HEK293 (cell line): ENCODE data around the gene C2orf76.

Source experiments
- CTCF ChIA-PET: fragments of 350-600 bp; formaldehyde crosslinking; extraction: SDS; loops from one replicate; lab custom pipeline; 2021; ENCODE audit warnings: antibody characterized with exemption; lab: Yijun Ruan, JAX
- POLR2A ChIA-PET: fragments of 300-600 bp; formaldehyde crosslinking; extraction: SDS; loops from one replicate; lab custom pipeline; 2020; ENCODE audit warnings: antibody characterized with exemption, inconsistent platforms; lab: Yijun Ruan, JAX
- H3K27ac ChIP-seq: fragments of 200-500 bp; sonication (Bioruptor generic); 2 replicates; pipeline ENCODE4 v1.5.1; 2014; ENCODE audit warnings: low read depth, low read length, control low read depth, inconsistent platforms; ENCODE audit errors: extremely low read depth
- H3K36me3 ChIP-seq, 2 experiments: fragments of 200-500 bp in 1 of 2; sonication (Bioruptor generic) in 1 of 2; 1 replicate in 1 of 2; 2 replicates in 1 of 2; pipeline ENCODE4 v1.5.1; 2014 to 2017; ENCODE audit warnings: inconsistent platforms in 2 of 2, low read length in 2 of 2; ENCODE audit not compliant: control insufficient read depth in 2 of 2, insufficient read depth in 1 of 2
- H3K4me1 ChIP-seq: fragments of 200-500 bp; sonication (Bioruptor generic); 2 replicates; pipeline ENCODE4 v1.5.1; 2014; ENCODE audit warnings: mild to moderate bottlenecking, low read length, inconsistent platforms; ENCODE audit not compliant: control insufficient read depth, insufficient read depth
- H3K4me3 ChIP-seq: 2 replicates; pipeline ENCODE4 v1.5.1; 2011; ENCODE audit warnings: low read depth, mild to moderate bottlenecking, control low read depth, low read length, moderate library complexity
- H3K9me3 ChIP-seq: fragments of 200-500 bp; sonication (Bioruptor generic); 2 replicates; pipeline ENCODE4 v1.5.1; 2014; ENCODE audit warnings: low read depth, low read length, inconsistent platforms; ENCODE audit not compliant: control insufficient read depth, insufficient read depth
- ATF2 ChIP-seq: fragments of 450-650 bp; formaldehyde crosslinking; IDR thresholded peaks from 2 replicates; pipeline ENCODE4 v1.5.1; 2016; ENCODE audit warnings: missing biosample characterization, missing genetic modification characterization, low read depth
- BCL6B ChIP-seq: fragments of 450-650 bp; formaldehyde crosslinking; IDR thresholded peaks from 2 replicates; pipeline ENCODE4 v1.5.1; 2017; ENCODE audit warnings: missing biosample characterization, missing genetic modification characterization
- EGR2 ChIP-seq: fragments of 450-650 bp; formaldehyde crosslinking; IDR thresholded peaks from 2 replicates; pipeline ENCODE4 v1.5.1; 2016; ENCODE audit warnings: low read depth, missing biosample characterization, missing genetic modification characterization
- GFI1B ChIP-seq: fragments of 450-650 bp; formaldehyde crosslinking; IDR thresholded peaks from 2 replicates; pipeline ENCODE4 v1.5.1; 2016; ENCODE audit warnings: missing biosample characterization, missing genetic modification characterization
- KLF7 ChIP-seq: fragments of 450-650 bp; formaldehyde crosslinking; IDR thresholded peaks from 2 replicates; pipeline ENCODE4 v1.5.1; 2016; ENCODE audit warnings: missing biosample characterization, missing genetic modification characterization, borderline replicate concordance
- ZBTB21 ChIP-seq: fragments of 450-650 bp; formaldehyde crosslinking; IDR thresholded peaks from 2 replicates; pipeline ENCODE4 v1.5.1; 2017; ENCODE audit warnings: missing biosample characterization, missing genetic modification characterization
- ZBTB7A ChIP-seq: fragments of 450-650 bp; formaldehyde crosslinking; IDR thresholded peaks from 2 replicates; pipeline ENCODE4 v1.5.1; 2016; ENCODE audit warnings: low read depth, missing biosample characterization, missing genetic modification characterization
- ZFP41 ChIP-seq: fragments of 450-650 bp; formaldehyde crosslinking; IDR thresholded peaks from 2 replicates; pipeline ENCODE4 v1.5.1; 2016; ENCODE audit warnings: missing biosample characterization, missing genetic modification characterization, borderline replicate concordance
- ZNF133 ChIP-seq: fragments of 450-650 bp; formaldehyde crosslinking; IDR thresholded peaks from 2 replicates; pipeline ENCODE4 v1.5.1; 2016; ENCODE audit warnings: missing biosample characterization, missing genetic modification characterization
- ZNF248 ChIP-seq: fragments of 450-650 bp; formaldehyde crosslinking; IDR thresholded peaks from 2 replicates; pipeline ENCODE4 v1.5.1; 2017; ENCODE audit warnings: missing biosample characterization, missing genetic modification characterization
- ZNF280D ChIP-seq: fragments of 450-650 bp; formaldehyde crosslinking; IDR thresholded peaks from 2 replicates; pipeline ENCODE4 v1.5.1; 2016; ENCODE audit warnings: missing biosample characterization, missing genetic modification characterization
- ZNF311 ChIP-seq: fragments of 450-650 bp; formaldehyde crosslinking; IDR thresholded peaks from 2 replicates; pipeline ENCODE4 v1.5.1; 2017; ENCODE audit warnings: missing biosample characterization, missing genetic modification characterization, borderline replicate concordance
- ZNF341 ChIP-seq: fragments of 450-650 bp; formaldehyde crosslinking; IDR thresholded peaks from 2 replicates; pipeline ENCODE4; 2016; ENCODE audit warnings: low read depth, missing biosample characterization, missing genetic modification characterization
- ZNF433 ChIP-seq: fragments of 450-650 bp; formaldehyde crosslinking; IDR thresholded peaks from 2 replicates; pipeline ENCODE4 v1.5.1; 2016; ENCODE audit warnings: missing biosample characterization, missing genetic modification characterization, low read depth
- ZNF510 ChIP-seq: fragments of 450-650 bp; formaldehyde crosslinking; IDR thresholded peaks from 2 replicates; pipeline ENCODE4 v1.5.1; 2018; ENCODE audit warnings: mild to moderate bottlenecking, missing genetic modification characterization, missing biosample characterization; ENCODE audit not compliant: insufficient replicate concordance
- ZNF530 ChIP-seq: fragments of 450-650 bp; formaldehyde crosslinking; IDR thresholded peaks from 2 replicates; pipeline ENCODE4 v1.5.1; 2016; ENCODE audit warnings: low read depth, missing biosample characterization, missing genetic modification characterization
- ZNF549 ChIP-seq: fragments of 450-650 bp; IDR thresholded peaks from 2 replicates; pipeline ENCODE4 v1.5.1; 2018; ENCODE audit warnings: missing biosample characterization, missing genetic modification characterization, mild to moderate bottlenecking, inconsistent platforms, moderate library complexity
- ZNF558 ChIP-seq: fragments of 450-650 bp; formaldehyde crosslinking; IDR thresholded peaks from 2 replicates; pipeline ENCODE4 v1.5.1; 2016; ENCODE audit warnings: missing biosample characterization, missing genetic modification characterization
- ZNF561 ChIP-seq: fragments of 450-650 bp; IDR thresholded peaks from 2 replicates; pipeline ENCODE4 v1.5.1; 2018; ENCODE audit warnings: missing biosample characterization, missing genetic modification characterization, borderline replicate concordance
- ZNF585B ChIP-seq: fragments of 450-650 bp; formaldehyde crosslinking; IDR thresholded peaks from 2 replicates; pipeline ENCODE4 v1.5.1; 2016; ENCODE audit warnings: missing biosample characterization, missing genetic modification characterization
- ZNF624 ChIP-seq: fragments of 450-650 bp; formaldehyde crosslinking; IDR thresholded peaks from 2 replicates; pipeline ENCODE4 v1.5.1; 2017; ENCODE audit warnings: missing biosample characterization, missing genetic modification characterization
- ZNF777 ChIP-seq: fragments of 450-650 bp; formaldehyde crosslinking; IDR thresholded peaks from 2 replicates; pipeline ENCODE4 v1.5.1; 2017; ENCODE audit warnings: missing biosample characterization, missing genetic modification characterization, borderline replicate concordance
- ZNF843 ChIP-seq: fragments of 450-650 bp; formaldehyde crosslinking; IDR thresholded peaks from 2 replicates; pipeline ENCODE4 v1.5.1; 2016; ENCODE audit warnings: missing biosample characterization, missing genetic modification characterization
- ZXDB ChIP-seq: fragments of 450-650 bp; formaldehyde crosslinking; IDR thresholded peaks from 2 replicates; pipeline ENCODE4 v1.5.1; 2016; ENCODE audit warnings: missing biosample characterization, missing genetic modification characterization
- TF ChIP-seq, protein P1 (sequence below): fragments of 450-650 bp; formaldehyde crosslinking; optimal IDR thresholded peaks from 2 replicates; pipeline ENCODE3; 2016; ENCODE audit warnings: missing biosample characterization, mild to moderate bottlenecking, missing genetic modification characterization

C2orf76 gene

DNA sequence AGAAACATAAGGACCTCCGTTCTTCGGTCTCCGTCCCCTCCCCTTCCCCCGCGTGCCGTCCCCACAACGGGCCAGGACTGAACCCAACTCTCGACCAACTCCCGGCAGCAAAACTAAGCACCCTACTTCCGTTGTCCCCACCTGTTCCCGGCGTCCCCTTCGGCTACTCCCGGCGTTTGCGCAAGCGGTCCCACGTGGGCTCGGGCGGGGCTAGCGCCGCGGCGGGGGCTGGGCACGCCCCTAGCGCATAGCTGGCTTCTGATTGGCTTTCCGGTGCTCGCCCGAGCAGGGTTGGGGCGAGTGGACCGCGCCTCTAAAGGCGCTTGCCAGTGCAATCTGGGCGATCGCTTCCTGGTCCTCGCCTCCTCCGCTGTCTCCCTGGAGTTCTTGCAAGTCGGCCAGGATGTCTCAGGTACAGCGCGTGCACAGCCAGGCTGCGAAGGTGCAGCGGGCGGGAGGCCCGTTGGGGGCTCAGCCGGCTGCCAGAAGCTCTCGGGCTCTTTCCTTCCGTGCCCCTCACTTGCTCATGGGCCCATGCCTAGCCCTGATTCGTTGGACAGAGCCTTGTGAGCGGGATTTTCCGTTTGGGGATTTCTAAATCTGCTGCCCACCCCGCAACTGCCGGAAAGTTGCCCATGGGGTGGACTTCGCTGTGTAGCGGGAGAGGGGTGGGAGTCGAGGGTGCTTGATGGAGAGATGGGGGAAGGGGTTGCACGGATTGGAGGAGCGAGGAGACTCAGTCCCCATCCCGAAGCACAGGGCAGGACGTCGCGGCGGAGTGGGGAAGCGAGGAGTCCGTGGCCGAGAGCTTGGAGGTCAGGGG is at the start of gene C2orf76, which contains the start of gene DBI (continued):
- TF ChIP-seq, protein P1, sequence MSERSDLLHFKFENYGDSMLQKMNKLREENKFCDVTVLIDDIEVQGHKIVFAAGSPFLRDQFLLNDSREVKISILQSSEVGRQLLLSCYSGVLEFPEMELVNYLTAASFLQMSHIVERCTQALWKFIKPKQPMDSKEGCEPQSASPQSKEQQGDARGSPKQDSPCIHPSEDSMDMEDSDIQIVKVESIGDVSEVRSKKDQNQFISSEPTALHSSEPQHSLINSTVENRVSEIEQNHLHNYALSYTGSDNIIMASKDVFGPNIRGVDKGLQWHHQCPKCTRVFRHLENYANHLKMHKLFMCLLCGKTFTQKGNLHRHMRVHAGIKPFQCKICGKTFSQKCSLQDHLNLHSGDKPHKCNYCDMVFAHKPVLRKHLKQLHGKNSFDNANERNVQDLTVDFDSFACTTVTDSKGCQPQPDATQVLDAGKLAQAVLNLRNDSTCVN (tag by site-specific recombination): peak; percentile 70
- no peak for TF ChIP-seq ZNF561 (tag by site-specific recombination)
- peak; percentile 77 for TF ChIP-seq ZNF341 (tag by site-specific recombination)
- TF ChIP-seq ZNF433 (tag by site-specific recombination): no peak
- no peak for TF ChIP-seq EGR2
- TF ChIP-seq ZNF280D (tag by site-specific recombination): no peak
- TF ChIP-seq ZNF248 (tag by site-specific recombination): no peak
- peak; percentile 53; the same call in 1 of the 2 replicates for TF ChIP-seq KLF7 (tag by site-specific recombination)
- TF ChIP-seq ZBTB21: no peak
- TF ChIP-seq ZNF549 (tag by site-specific recombination): no peak
- no peak for TF ChIP-seq ZNF843 (tag by site-specific recombination)
- no peak for TF ChIP-seq ZNF777
- no peak for TF ChIP-seq ZNF585B (tag by site-specific recombination)
- no peak for TF ChIP-seq ZNF624 (tag by site-specific recombination)
- TF ChIP-seq GFI1B: no peak
- no peak for TF ChIP-seq ZNF530 (tag by site-specific recombination)
- no peak for TF ChIP-seq ZNF510 (tag by site-specific recombination)
- no peak for TF ChIP-seq ZNF311
- no peak for TF ChIP-seq BCL6B
- no peak for TF ChIP-seq ZBTB7A (tag by site-specific recombination)
- TF ChIP-seq ZNF558: no peak

GRCh38 chr2:119415630-119416029 is 49.0 kb upstream of the C2orf76 start:
- no peak overlapping the region for H3K27ac ChIP-seq
- H3K4me3 ChIP-seq: no peak overlapping the region
- ChIA-PET CTCF (interaction anchor here (0.8 to 1.7 kb wide), 4 partner anchors 24 to 225 kb away, joined by 3 to 6 read pairs (median 3); no protein-coding TSS in a partner anchor), POLR2A (no interaction called here)
- no peak for TF ChIP-seq ZNF133
- TF ChIP-seq ZXDB (tag by site-specific recombination): no peak
- no peak for TF ChIP-seq ZFP41 (tag by site-specific recombination)
- TF ChIP-seq ATF2 (tag by site-specific recombination): no peak
- TF ChIP-seq ZNF561 (tag by site-specific recombination): no peak
- H3K4me1 ChIP-seq: no peaks in the 10 kb centered on the region
- H3K9me3 ChIP-seq: no peaks in the 10 kb centered on the region
- no peaks in the 10 kb centered on the region for H3K36me3 ChIP-seq
